A549 treated with AZD2906 at 1 μM for 4 hours (cell line): ENCODE results near the gene IL18R1. TPM values are rescaled to one million over a fixed set of nuclear protein-coding genes. Genes with fewer than 3 reads are reported as not detected.

Source experiments
- total RNA-seq: library from RNA; stranded (reverse); fragments of 200-300 nt; extraction: Qiagen RNA extraction; gene quantifications from 5 replicates; pipeline ENCODE4 v1.2.3, GENCODE V29; 2022

The IL18R1 gene, protein sequence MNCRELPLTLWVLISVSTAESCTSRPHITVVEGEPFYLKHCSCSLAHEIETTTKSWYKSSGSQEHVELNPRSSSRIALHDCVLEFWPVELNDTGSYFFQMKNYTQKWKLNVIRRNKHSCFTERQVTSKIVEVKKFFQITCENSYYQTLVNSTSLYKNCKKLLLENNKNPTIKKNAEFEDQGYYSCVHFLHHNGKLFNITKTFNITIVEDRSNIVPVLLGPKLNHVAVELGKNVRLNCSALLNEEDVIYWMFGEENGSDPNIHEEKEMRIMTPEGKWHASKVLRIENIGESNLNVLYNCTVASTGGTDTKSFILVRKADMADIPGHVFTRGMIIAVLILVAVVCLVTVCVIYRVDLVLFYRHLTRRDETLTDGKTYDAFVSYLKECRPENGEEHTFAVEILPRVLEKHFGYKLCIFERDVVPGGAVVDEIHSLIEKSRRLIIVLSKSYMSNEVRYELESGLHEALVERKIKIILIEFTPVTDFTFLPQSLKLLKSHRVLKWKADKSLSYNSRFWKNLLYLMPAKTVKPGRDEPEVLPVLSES
- total RNA-seq: 1.0 to 1.4 TPM (median 1.4 TPM) in 5 replicates

DNA sequence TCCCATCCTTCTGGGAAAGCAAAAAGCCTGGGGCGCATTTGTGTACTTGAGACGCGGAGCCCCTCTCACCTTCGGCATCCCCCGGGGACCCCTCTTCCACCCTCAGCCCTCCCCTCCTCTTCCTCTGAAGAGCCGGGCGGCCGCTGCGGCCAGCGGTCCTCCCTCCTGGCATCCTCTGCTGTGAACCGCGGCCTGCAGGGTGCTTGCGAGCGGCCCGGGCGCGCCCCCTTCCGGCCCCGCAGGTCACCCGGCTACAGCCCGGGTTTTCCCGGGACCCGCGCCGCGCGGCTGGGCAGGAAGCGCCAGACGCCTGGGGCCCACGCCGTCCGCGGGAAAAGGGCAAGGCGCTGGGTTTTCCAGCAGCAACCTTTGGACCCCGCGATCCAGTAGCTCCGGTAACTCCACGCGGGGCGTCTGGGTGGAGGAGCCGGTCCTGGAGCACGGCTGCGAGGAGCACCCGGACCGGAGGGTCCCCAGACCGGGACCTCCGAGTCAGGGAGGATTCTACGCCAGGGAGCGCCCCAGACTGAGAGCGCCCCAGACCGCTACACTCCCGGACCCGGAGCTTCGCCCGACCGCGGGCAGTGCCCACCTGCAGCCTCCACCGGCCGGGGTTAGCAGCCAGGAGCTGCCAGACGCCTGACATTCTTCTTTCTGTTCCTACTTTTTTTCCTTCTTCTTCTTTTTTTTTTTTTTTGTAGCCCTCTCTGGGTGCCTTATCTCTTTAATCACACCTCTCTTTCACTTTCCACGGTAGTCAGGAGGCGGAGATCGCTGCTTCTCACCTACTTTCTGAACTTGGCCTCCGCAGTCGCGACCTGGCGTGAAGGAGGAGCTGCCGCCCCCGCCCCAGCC, at the start of gene IL18R1:
IL18R1 (plus strand) TSS at position 271 of the 855 bp plus-strand sequence. CDS start 6,865 bp downstream, outside the sequence.

DNA sequence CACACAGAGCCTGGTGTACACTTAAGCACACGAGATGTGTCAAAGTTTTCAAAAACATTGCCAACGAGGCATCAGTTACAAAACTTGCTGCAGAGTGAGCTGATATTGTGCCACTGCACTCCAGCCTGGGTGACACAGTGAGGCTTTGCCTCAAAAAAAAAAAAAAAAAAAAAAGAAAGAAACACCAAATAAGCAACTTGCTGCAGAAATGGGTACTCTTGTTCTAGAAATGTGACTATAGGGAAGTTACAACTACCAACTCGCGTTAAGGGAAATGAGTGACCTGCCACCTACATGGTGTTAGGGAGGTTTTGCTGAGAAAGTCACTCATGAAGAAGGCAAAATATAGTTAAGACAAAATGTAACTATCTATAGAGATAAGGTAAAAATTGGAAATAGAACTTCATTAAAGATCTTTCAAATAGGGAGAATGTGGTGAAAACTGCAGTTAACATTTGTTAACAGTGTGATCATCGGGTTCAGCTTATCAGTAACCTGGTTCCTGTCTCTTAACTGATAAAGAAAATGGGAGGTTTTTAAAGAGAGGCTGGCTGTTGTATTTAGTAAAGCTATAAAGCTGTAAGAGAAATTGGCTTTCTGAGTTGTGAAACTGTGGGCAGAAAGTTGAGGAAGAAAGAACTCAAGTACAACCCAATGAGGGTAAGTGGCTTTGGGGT, 44.5 kb upstream of the IL18R1 start, which contains the start of gene IL1RL1:
IL1RL1 (plus strand) TSS at position 600 of the 677 bp plus-strand sequence. CDS start 26,702 bp downstream, outside the sequence.

DNA sequence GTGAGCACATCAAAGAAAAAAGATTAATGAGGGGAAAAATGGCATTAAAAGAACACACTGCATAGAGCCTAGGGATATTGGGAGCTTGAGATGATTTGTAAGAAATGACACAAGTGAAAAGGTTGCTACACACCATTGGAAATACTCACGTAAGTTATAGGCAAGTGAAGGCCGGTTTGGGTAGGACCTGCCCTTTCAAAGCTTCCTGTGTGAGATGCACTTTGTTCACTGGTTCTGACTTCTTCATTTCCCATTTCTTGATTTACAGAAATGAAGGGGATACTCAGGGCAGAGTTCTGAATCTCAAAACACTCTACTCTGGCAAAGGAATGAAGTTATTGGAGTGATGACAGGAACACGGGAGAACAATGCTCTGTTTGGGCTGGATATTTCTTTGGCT, 67.3 kb downstream of the IL18R1 start, which contains the start of gene IL18RAP:
IL18RAP (plus strand) TSS at position 251 of the 400 bp plus-strand sequence; CDS start at position 369, 118 bp downstream.

Other genes with a start within 250 kb of the IL18R1 start
- 40.1 to 55.7 TPM (median 47.1 TPM) in 5 replicates for gene IL1R1, start 213.1 kb upstream of the IL18R1 start, total RNA-seq
- gene IL1RL2, start 168.8 kb upstream of the IL18R1 start, total RNA-seq: 0.05 TPM in 1 of 5 replicates, not detected in the others
- gene IL1RL1, start 44.2 kb upstream of the IL18R1 start, total RNA-seq: 0.80 to 1.4 TPM (median 1.2 TPM) in 5 replicates
- gene IL18RAP, start 67.4 kb downstream of the IL18R1 start, total RNA-seq: 0.03 to 0.25 TPM (median 0.09 TPM) in 4 of 5 replicates, not detected in the other
- gene SLC9A4, start 117.4 kb downstream of the IL18R1 start, total RNA-seq: not detected in 5 replicates